Measurements from ENCODE around the gene COBL. TPM values are rescaled to one million over a fixed set of nuclear protein-coding genes. Genes with fewer than 3 reads are reported as not detected.

COBL gene
- total and polyA plus RNA-seq, 9 of the 15 experiments (the other 6 are each of a cell fraction or from before 2014, with no cell fraction given) = 0.01 to 2.4 (median 0.09) TPM; not detected in 3

DNA sequence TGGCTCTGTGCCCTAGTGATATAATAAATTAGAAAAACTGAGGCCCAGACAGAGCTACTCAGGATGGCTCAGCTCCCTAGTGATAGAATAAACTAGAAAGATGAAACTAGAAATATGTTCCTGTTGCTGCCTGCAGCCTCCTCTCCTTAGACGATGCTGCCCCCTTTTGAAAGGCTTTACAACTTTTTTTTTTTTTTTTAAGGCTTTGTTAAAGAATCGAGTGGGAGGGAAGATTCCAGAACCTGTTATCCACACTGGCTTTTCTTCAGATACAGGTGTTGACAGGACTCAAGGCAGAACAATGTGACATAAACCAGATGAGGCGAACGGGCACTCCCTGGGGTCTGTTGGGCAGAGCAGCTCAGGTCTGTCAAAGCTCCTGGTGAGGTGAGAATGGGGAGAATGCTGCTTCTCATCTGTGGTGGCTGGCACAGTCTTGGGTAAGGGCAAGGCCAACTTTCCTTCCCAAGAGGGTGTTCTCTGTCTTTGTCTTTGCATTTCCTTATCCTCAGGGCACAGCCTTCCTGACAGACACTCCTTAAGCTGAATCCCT, 175.1 kb downstream of the COBL start (continued):
- TF ChIP-seq RAD21 (CRISPR knock-in tag; conservative IDR thresholded peaks at IDR 0.05 in 1 of 2, IDR thresholded peaks at IDR 0.05 in 1 of 2) (peak in 1 of 2 experiments; percentile 53; a peak in 3 of 4 replicates), XRCC4 (IDR thresholded peaks at IDR 0.05; ENCODE audit: extremely low read depth, insufficient read depth, insufficient read length) (no peak), ZNF384 (IDR thresholded peaks at IDR 0.05; ENCODE audit: low read depth, low read length) (peak; percentile 91), XRCC3 (IDR thresholded peaks at IDR 0.05) (no peak), RBM39 (optimal IDR thresholded peaks at IDR 0.05; ENCODE audit: low read depth, low read length) (no peak), SP1 (CRISPR knock-in tag; IDR thresholded peaks at IDR 0.05) (no peak)

DNA sequence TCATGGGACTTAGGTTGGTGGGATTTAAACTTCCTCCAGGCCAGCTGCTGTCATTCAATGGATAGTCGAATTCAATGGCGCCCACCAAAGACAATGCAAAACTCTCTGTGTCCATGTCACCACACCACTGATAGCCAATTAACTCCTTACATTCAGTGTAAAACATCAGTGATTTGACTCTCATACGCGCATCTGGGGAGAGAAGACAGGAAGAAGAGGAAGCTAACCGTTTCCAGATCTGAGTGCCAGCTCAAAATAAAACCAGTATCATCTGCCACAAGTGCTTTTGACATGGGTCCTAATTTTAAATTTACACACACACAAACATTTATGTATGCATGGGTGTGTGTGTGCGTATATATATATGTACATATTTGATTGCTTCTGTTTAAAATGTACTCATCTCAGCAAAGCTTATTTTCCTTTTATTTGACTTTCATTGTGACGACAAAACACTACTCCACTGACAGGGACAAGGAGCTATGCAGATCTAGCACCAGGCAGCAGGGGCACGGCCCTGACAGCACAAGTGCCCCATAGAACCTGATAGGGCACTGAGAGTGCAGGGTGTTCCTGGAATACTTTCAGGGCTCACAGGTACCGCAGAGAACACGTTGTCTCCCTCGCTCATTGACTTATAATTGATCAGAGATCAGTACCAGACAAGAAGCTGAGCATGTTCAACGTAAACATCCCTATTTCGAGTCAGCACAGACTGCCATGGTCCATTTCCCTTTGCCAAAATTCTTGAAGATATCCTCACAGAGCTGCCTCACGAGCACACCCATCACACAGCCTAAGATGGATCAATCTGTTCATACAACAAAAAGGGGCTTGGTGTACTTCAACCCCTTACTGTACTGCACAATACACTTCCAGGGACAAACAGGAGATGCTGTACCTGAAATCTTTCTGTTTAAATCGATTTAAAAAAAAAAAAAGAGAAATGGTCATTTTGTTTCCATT, 176.1 kb downstream of the COBL start:
- Histone ChIP-seq H3K27ac (ENCODE audit: extremely low read depth, low read depth, low read length) (no peak overlapping the region), H3K4me3 (no peak overlapping the region), H3K36me3 (ENCODE audit: control insufficient read depth, insufficient read depth, low read length) (no peaks in the 10 kb centered on the region), H3K9me1 (ENCODE audit: control insufficient read depth, insufficient read depth, low read length) (no peaks in the 10 kb centered on the region), H3K27me3 (ENCODE audit: control insufficient read depth in 2 of 2, insufficient read depth in 2 of 2, low read length in 2 of 2) (peaks cover 0 to 11% of the 10 kb centered on the region in 2 experiments; a peak in 1 of 5 replicates), H4K20me1 (replicated peaks; ENCODE audit: control insufficient read depth, insufficient read depth, low read length) (no peaks in the 10 kb centered on the region), H3K9ac (ENCODE audit: insufficient read depth in 1 of 2, low read depth in 2 of 2, low read length in 2 of 2) (no peak overlapping the region), H3K79me2 (ENCODE audit: control insufficient read depth, insufficient read depth, low read length) (no peaks in the 10 kb centered on the region), H3K4me2 (ENCODE audit: insufficient read depth, low read length) (no peak overlapping the region), H2AFZ (ENCODE audit: low read depth, low read length) (no peak overlapping the region), H3K9me3 (replicated peaks; ENCODE audit: control insufficient read depth, insufficient read depth, low read depth, low read length) (no peaks in the 10 kb centered on the region), H3K4me1 (replicated peaks in 1 of 2; ENCODE audit: control insufficient read depth in 2 of 2, insufficient read depth in 2 of 2, low read length in 2 of 2) (no peaks in the 10 kb centered on the region)
- FAIRE-seq = no peak
- BruUV-seq (replicated peaks) = no TSS peak
- no peak for DNase-seq (ENCODE audit: extremely low read depth in 1 of 4, low spot score in 3 of 4)
- in situ Hi-C loops (cut with MboI) (loop anchor here (10.0 kb wide), 1 partner anchor 686 kb away; the partner anchor contains the start of gene FIGNL1), intact Hi-C loops (cut with micrococcal nuclease) (loop anchor here (2.0 to 5.0 kb wide), 2 partner anchors 443 to 672 kb away; no protein-coding TSS in a partner anchor)
- ATAC-seq = no peak
- ChIA-PET POLR2A (no interaction called here), CTCF (ENCODE audit: low intra/inter-chr PET ratio) (interaction anchor here (0.6 to 0.8 kb wide), 3 partner anchors 22 to 547 kb away, joined by 3 read pairs; no protein-coding TSS in a partner anchor)
- WGBS (ENCODE audit: insufficient coverage, low coverage, missing lambda C conversion rate) = 8% methylated on average over 15 of the region's 15 CpGs
- TF ChIP-seq NBN (IDR thresholded peaks at IDR 0.05; ENCODE audit: low read depth) (no peak), NCOR1 (IDR thresholded peaks at IDR 0.05) (no peak), ILF3 (IDR thresholded peaks at IDR 0.05; ENCODE audit: borderline replicate concordance) (no peak), POLR3G (IDR thresholded peaks at IDR 0.05; ENCODE audit: extremely low read depth, insufficient read length, insufficient replicate concordance) (no peak), ZNF174 (CRISPR knock-in tag; IDR thresholded peaks at IDR 0.05) (no peak)
- TF ChIP-seq, protein P1, sequence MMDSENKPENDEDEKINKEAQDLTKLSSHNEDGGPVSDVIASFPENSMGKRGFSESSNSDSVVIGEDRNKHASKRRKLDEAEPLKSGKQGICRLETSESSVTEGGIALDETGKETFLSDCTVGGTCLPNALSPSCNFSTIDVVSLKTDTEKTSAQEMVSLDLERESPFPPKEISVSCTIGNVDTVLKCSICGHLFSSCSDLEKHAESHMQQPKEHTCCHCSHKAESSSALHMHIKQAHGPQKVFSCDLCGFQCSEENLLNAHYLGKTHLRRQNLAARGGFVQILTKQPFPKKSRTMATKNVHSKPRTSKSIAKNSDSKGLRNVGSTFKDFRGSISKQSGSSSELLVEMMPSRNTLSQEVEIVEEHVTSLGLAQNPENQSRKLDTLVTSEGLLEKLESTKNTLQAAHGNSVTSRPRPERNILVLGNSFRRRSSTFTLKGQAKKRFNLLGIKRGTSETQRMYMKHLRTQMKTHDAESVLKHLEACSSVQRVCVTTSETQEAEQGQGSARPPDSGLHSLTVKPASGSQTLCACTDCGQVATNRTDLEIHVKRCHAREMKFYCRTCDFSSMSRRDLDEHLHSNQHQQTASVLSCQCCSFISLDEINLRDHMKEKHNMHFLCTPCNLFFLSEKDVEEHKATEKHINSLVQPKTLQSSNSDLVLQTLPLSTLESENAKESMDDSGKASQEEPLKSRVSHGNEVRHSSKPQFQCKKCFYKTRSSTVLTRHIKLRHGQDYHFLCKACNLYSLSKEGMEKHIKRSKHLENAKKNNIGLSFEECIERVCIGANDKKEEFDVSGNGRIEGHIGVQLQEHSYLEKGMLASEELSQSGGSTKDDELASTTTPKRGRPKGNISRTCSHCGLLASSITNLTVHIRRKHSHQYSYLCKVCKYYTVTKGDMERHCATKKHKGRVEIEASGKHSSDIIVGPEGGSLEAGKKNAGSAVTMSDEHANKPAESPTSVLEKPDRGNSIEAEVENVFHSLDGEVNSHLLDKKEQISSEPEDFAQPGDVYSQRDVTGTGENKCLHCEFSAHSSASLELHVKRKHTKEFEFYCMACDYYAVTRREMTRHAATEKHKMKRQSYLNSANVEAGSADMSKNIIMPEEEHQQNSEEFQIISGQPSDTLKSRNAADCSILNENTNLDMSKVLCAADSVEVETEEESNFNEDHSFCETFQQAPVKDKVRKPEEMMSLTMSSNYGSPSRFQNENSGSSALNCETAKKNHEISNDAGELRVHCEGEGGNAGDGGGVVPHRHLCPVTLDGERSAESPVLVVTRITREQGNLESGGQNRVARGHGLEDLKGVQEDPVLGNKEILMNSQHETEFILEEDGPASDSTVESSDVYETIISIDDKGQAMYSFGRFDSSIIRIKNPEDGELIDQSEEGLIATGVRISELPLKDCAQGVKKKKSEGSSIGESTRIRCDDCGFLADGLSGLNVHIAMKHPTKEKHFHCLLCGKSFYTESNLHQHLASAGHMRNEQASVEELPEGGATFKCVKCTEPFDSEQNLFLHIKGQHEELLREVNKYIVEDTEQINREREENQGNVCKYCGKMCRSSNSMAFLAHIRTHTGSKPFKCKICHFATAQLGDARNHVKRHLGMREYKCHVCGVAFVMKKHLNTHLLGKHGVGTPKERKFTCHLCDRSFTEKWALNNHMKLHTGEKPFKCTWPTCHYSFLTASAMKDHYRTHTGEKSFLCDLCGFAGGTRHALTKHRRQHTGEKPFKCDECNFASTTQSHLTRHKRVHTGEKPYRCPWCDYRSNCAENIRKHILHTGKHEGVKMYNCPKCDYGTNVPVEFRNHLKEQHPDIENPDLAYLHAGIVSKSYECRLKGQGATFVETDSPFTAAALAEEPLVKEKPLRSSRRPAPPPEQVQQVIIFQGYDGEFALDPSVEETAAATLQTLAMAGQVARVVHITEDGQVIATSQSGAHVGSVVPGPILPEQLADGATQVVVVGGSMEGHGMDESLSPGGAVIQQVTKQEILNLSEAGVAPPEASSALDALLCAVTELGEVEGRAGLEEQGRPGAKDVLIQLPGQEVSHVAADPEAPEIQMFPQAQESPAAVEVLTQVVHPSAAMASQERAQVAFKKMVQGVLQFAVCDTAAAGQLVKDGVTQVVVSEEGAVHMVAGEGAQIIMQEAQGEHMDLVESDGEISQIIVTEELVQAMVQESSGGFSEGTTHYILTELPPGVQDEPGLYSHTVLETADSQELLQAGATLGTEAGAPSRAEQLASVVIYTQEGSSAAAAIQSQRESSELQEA (IDR thresholded peaks at IDR 0.05; ENCODE audit: low read depth) = no peak
